ENCODE measurements around the gene CBX8. TPM values are rescaled to one million over a fixed set of nuclear protein-coding genes. Genes with fewer than 3 reads are reported as not detected.

CBX8 gene
- total and polyA plus RNA-seq, 2 of the 8 experiments (the other 6 are each of a cell fraction or from before 2014, with no cell fraction given): 0.09 to 2.1 TPM

- WGBS, 2 experiments (ENCODE audit: extremely low coverage in 1 of 2, insufficient coverage in 1 of 2, insufficient read length in 1 of 2, insufficient replicate concordance in 2 of 2, low coverage in 1 of 2, low lambda C conversion rate in 2 of 2, missing lambda C conversion rate in 1 of 2): 6% methylated on average over 28 of the region's 43 CpGs; no CpG with 5 or more reads in 1 of the 2 experiments
- H3K4me2 ChIP-seq (ENCODE audit: insufficient read depth in 1 of 2, low read depth in 2 of 2, low read length in 2 of 2): peak overlapping the region; percentile 65 to 68
- no peak overlapping the region for H4K5ac ChIP-seq (ENCODE audit: insufficient read length, low read depth, low read length)
- DNase-seq (ENCODE audit: low read depth in 1 of 2, low spot score in 2 of 2) (peak in 1 of 2 experiments; percentile 78), FAIRE-seq (no peak)
- H3K14ac ChIP-seq (ENCODE audit: insufficient read length): no peak overlapping the region
- no peak overlapping the region for H3K27ac ChIP-seq (ENCODE audit: low read depth, low read length)
- H3K27me3 ChIP-seq (replicated peaks in 1 of 4; ENCODE audit: control insufficient read depth in 3 of 4, extremely low read depth in 1 of 4, insufficient read depth in 3 of 4, low read length in 3 of 4): peaks cover 81 to 95% (median 94%) of the 10 kb centered on the region in 4 experiments
- no peak overlapping the region for H3K9ac ChIP-seq (replicated peaks in 1 of 4; ENCODE audit: extremely low read depth in 1 of 4, low read depth in 3 of 4, low read length in 3 of 4)
- H2BK120ac ChIP-seq (replicated peaks; ENCODE audit: low read depth, low read length): no peak overlapping the region
- peak overlapping the region; percentile 34; the same call in 1 of the 2 replicates for H2BK15ac ChIP-seq (ENCODE audit: low read length)
- peak overlapping the region; percentile 7 for H4K91ac ChIP-seq (replicated peaks; ENCODE audit: insufficient read length, low read length)
- H3K23ac ChIP-seq (ENCODE audit: insufficient read length): no peak overlapping the region
- H3K23me2 ChIP-seq (ENCODE audit: low read depth, low read length): peaks cover 6% of the 10 kb centered on the region; the same call in 1 of the 2 replicates
- no peaks in the 10 kb centered on the region for H3K9me3 ChIP-seq (ENCODE audit: insufficient read depth in 2 of 2, low read depth in 1 of 2, low read length in 1 of 2)
- peak overlapping the region; percentile 85; the same call in 1 of the 2 replicates for H2AK5ac ChIP-seq (ENCODE audit: low read depth, low read length)
- peaks cover 0 to 15% (median 0%) of the 10 kb centered on the region in 4 experiments; a peak in 1 of 8 replicates for H3K36me3 ChIP-seq (ENCODE audit: control insufficient read depth in 2 of 4, insufficient read depth in 4 of 4, low read length in 3 of 4)
- H3K18ac ChIP-seq (ENCODE audit: extremely low read depth, low read length): peak overlapping the region; percentile 85
- H4K20me1 ChIP-seq (replicated peaks in 1 of 2; ENCODE audit: control insufficient read depth in 1 of 2, insufficient read depth in 2 of 2, low read length in 2 of 2): peaks cover 0 to 10% of the 10 kb centered on the region in 2 experiments
- ChIA-PET POLR2A (ENCODE audit: partially characterized antibody) (interaction anchor here (0.9 to 24.0 kb wide), 13 partner anchors 8 to 135 kb away, joined by 3 to 374 read pairs (median 5); partner anchors contain the start of genes CBX4 and CBX8), CTCF (ENCODE audit: partially characterized antibody) (interaction anchor here (1.4 to 24.7 kb wide), 6 partner anchors 8 to 71 kb away, joined by 3 to 576 read pairs (median 57); partner anchors contain the start of genes CBX4 and CBX8)
- H2BK20ac ChIP-seq (ENCODE audit: low read length): peak overlapping the region; percentile 72; the same call in 1 of the 2 replicates
- no peaks in the 10 kb centered on the region for H3K79me2 ChIP-seq (ENCODE audit: control insufficient read depth in 1 of 2, insufficient read depth in 2 of 2, low read length in 2 of 2)
- 0 out of 2 replicates have a peak overlapping the region, but pooled peaks have one; percentile 82 for H2BK12ac ChIP-seq (ENCODE audit: low read depth, low read length)
- H2AFZ ChIP-seq (ENCODE audit: low read length): no peak overlapping the region
- H4K8ac ChIP-seq (ENCODE audit: extremely low read depth, insufficient read depth, low read length): peak overlapping the region; percentile 89; the same call in 1 of the 2 replicates
- peak overlapping the region; percentile 1 to 51 (median 18); a peak in 4 of 8 replicates for H3K4me3 ChIP-seq (ENCODE audit: extremely low read depth in 1 of 4, insufficient read depth in 2 of 4, low read depth in 3 of 4, low read length in 4 of 4)
- peak overlapping the region; percentile 6 for H3K4ac ChIP-seq (replicated peaks; ENCODE audit: insufficient read length, low read depth, low read length)
- no peak overlapping the region for H3K56ac ChIP-seq (replicated peaks; ENCODE audit: insufficient read length, low read depth, low read length)
- H3K4me1 ChIP-seq (replicated peaks in 1 of 4; ENCODE audit: control insufficient read depth in 3 of 4, insufficient read depth in 4 of 4, low read length in 3 of 4): peaks cover 0 to 34% (median 29%) of the 10 kb centered on the region in 4 experiments; a peak in 6 of 7 replicates
- no peak overlapping the region; the same call in 1 of the 2 replicates for H2BK5ac ChIP-seq (ENCODE audit: low read depth, low read length)
- H3K79me1 ChIP-seq (ENCODE audit: low read depth, low read length): no peaks in the 10 kb centered on the region
- TF ChIP-seq CREB1 (IDR thresholded peaks at IDR 0.05) (0 out of 2 replicates have a peak, but pooled peaks have one; percentile 14), RNF2 (IDR thresholded peaks at IDR 0.05; ENCODE audit: borderline replicate concordance, low read depth, low read length, missing control alignments, poor library complexity, severe bottlenecking) (peak; percentile 36), ZNF274 (IDR thresholded peaks at IDR 0.05; ENCODE audit: borderline replicate concordance, extremely low read depth, low read length) (no peak), CHD1 (IDR thresholded peaks at IDR 0.05; ENCODE audit: low read depth, low read length) (no peak), CHD2 (IDR thresholded peaks at IDR 0.05; ENCODE audit: low read length) (no peak), RAD21 (IDR thresholded peaks at IDR 0.05 in 1 of 2, conservative IDR thresholded peaks at IDR 0.05 in 1 of 2; ENCODE audit: low read depth in 2 of 2, low read length in 2 of 2) (no peak), POLR2AphosphoS5 (IDR thresholded peaks at IDR 0.05; ENCODE audit: low read depth, low read length) (no peak), POU5F1 (IDR thresholded peaks at IDR 0.05; ENCODE audit: low read depth, low read length) (no peak)
- TF ChIP-seq, protein P1, sequence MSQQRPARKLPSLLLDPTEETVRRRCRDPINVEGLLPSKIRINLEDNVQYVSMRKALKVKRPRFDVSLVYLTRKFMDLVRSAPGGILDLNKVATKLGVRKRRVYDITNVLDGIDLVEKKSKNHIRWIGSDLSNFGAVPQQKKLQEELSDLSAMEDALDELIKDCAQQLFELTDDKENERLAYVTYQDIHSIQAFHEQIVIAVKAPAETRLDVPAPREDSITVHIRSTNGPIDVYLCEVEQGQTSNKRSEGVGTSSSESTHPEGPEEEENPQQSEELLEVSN (IDR thresholded peaks at IDR 0.05): peak; percentile 88
These were observed 17.5 kb upstream of the CBX8 start for GRCh38 chr17:79814127-79814973.

Data from H1 (cell line).